Measurements from ENCODE around the gene ENGASE.

ENGASE gene

DNA sequence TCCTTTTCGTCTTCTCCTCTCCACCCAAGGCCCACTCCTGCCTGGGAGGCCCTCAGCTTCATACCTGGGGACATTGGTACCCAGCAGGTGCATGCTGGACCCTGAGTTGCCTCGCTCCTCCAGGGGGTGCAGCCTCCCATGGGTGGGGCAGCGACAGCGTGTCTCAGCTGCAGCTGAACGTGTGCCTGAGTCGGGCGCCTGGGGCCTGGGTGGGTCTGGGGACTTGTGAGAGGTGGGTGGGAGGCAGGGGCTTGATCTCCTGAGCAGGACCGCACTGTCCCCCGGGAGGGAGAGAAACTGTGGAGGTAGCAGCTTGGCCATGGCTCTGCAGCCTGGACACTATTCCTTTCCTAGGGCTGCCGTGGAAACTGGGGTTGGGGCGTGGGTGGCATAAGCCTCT is 24.8 kb upstream of the ENGASE start:
- Histone ChIP-seq H3K27ac (ENCODE audit: low read depth, low read length) (no peak overlapping the region), H2BK120ac (ENCODE audit: insufficient read depth, low read length, poor library complexity) (no peak overlapping the region), H3K9ac (ENCODE audit: low read length) (no peak overlapping the region), H3K36me3 (ENCODE audit: control insufficient read depth in 1 of 2, insufficient read depth in 2 of 2, low read length in 2 of 2) (no peaks in the 10 kb centered on the region), H3K79me2 (ENCODE audit: control insufficient read depth, insufficient read depth, low read length, poor library complexity) (no peaks in the 10 kb centered on the region), H4K91ac (ENCODE audit: low read depth, low read length) (no peak overlapping the region), H3K9me3 (ENCODE audit: insufficient read depth, low read depth, low read length) (peaks cover 8% of the 10 kb centered on the region), H3K4me2 (ENCODE audit: low read length) (no peak overlapping the region), H4K8ac (ENCODE audit: low read depth, low read length) (no peak overlapping the region), H3K27me3 (ENCODE audit: insufficient read depth, low read length) (no peaks in the 10 kb centered on the region), H3K4me3 (ENCODE audit: low read depth, low read length) (no peak overlapping the region), H3K14ac (ENCODE audit: low read length) (no peak overlapping the region), H3K4me1 (ENCODE audit: control insufficient read depth in 1 of 2, insufficient read depth in 2 of 2, low read length in 2 of 2) (no peaks in the 10 kb centered on the region), H2AK5ac (ENCODE audit: low read length) (no peak overlapping the region), H3K23ac (ENCODE audit: low read length) (no peak overlapping the region), H2BK12ac (ENCODE audit: low read length) (no peak overlapping the region), H4K12ac (ENCODE audit: low read depth, low read length) (no peak overlapping the region), H2BK5ac (ENCODE audit: low read depth, low read length, poor library complexity) (no peak overlapping the region), H3K18ac (ENCODE audit: low read length) (no peak overlapping the region), H3K79me1 (ENCODE audit: low read length) (no peaks in the 10 kb centered on the region), H3K4ac (ENCODE audit: low read depth, low read length) (no peak overlapping the region), H2AFZ (ENCODE audit: insufficient read depth, low read length, poor library complexity) (no peak overlapping the region)
- WGBS (ENCODE audit: extremely low coverage, insufficient coverage, insufficient read length), result no CpG with 5 or more reads among the region's 11 CpGs
- no peak for DNase-seq

GRCh38 chr17:79050551-79050950 is 24.1 kb upstream of the ENGASE start:
- H2BK120ac ChIP-seq (ENCODE audit: insufficient read depth, low read length, poor library complexity), result no peak overlapping the region
- no peak overlapping the region for H3K23ac ChIP-seq (ENCODE audit: low read length)
- H4K12ac ChIP-seq (ENCODE audit: low read depth, low read length), result no peak overlapping the region
- H3K36me3 ChIP-seq (ENCODE audit: control insufficient read depth in 1 of 2, insufficient read depth in 2 of 2, low read length in 2 of 2), result no peaks in the 10 kb centered on the region
- DNase-seq, result no peak
- no peak overlapping the region for H4K8ac ChIP-seq (ENCODE audit: low read depth, low read length)
- no peak overlapping the region for H3K4me3 ChIP-seq (ENCODE audit: low read depth, low read length)
- H2AFZ ChIP-seq (ENCODE audit: insufficient read depth, low read length, poor library complexity), result no peak overlapping the region
- H3K9me3 ChIP-seq (ENCODE audit: insufficient read depth, low read depth, low read length), result peaks cover 8% of the 10 kb centered on the region
- no peak overlapping the region for H3K14ac ChIP-seq (ENCODE audit: low read length)
- H2BK5ac ChIP-seq (ENCODE audit: low read depth, low read length, poor library complexity), result no peak overlapping the region
- no peak overlapping the region for H2AK5ac ChIP-seq (ENCODE audit: low read length)
- no peak overlapping the region for H3K4ac ChIP-seq (ENCODE audit: low read depth, low read length)
- no peak overlapping the region for H4K91ac ChIP-seq (ENCODE audit: low read depth, low read length)
- H3K4me2 ChIP-seq (ENCODE audit: low read length), result no peak overlapping the region
- H3K27ac ChIP-seq (ENCODE audit: low read depth, low read length), result no peak overlapping the region
- H3K9ac ChIP-seq (ENCODE audit: low read length), result no peak overlapping the region
- no peaks in the 10 kb centered on the region for H3K4me1 ChIP-seq (ENCODE audit: control insufficient read depth in 1 of 2, insufficient read depth in 2 of 2, low read length in 2 of 2)
- no peak overlapping the region for H2BK12ac ChIP-seq (ENCODE audit: low read length)
- no peaks in the 10 kb centered on the region for H3K79me2 ChIP-seq (ENCODE audit: control insufficient read depth, insufficient read depth, low read length, poor library complexity)
- no peaks in the 10 kb centered on the region for H3K79me1 ChIP-seq (ENCODE audit: low read length)
- H3K18ac ChIP-seq (ENCODE audit: low read length), result no peak overlapping the region
- no peaks in the 10 kb centered on the region for H3K27me3 ChIP-seq (ENCODE audit: insufficient read depth, low read length)
- no CpG with 5 or more reads among the region's 6 CpGs for WGBS (ENCODE audit: extremely low coverage, insufficient coverage, insufficient read length)

GRCh38 chr17:79051306-79051705 is 23.3 kb upstream of the ENGASE start:
- Histone ChIP-seq H3K27me3 (ENCODE audit: insufficient read depth, low read length) (no peaks in the 10 kb centered on the region), H3K36me3 (ENCODE audit: control insufficient read depth in 1 of 2, insufficient read depth in 2 of 2, low read length in 2 of 2) (no peaks in the 10 kb centered on the region), H2AK5ac (ENCODE audit: low read length) (no peak overlapping the region), H3K79me1 (ENCODE audit: low read length) (no peaks in the 10 kb centered on the region), H3K4ac (ENCODE audit: low read depth, low read length) (no peak overlapping the region), H3K4me3 (ENCODE audit: low read depth, low read length) (no peak overlapping the region), H3K9me3 (ENCODE audit: insufficient read depth, low read depth, low read length) (peaks cover 8% of the 10 kb centered on the region), H2BK5ac (ENCODE audit: low read depth, low read length, poor library complexity) (no peak overlapping the region), H4K8ac (ENCODE audit: low read depth, low read length) (no peak overlapping the region), H3K27ac (ENCODE audit: low read depth, low read length) (no peak overlapping the region), H2BK12ac (ENCODE audit: low read length) (no peak overlapping the region), H3K9ac (ENCODE audit: low read length) (no peak overlapping the region), H3K4me1 (ENCODE audit: control insufficient read depth in 1 of 2, insufficient read depth in 2 of 2, low read length in 2 of 2) (no peaks in the 10 kb centered on the region), H4K91ac (ENCODE audit: low read depth, low read length) (no peak overlapping the region), H2AFZ (ENCODE audit: insufficient read depth, low read length, poor library complexity) (no peak overlapping the region), H3K79me2 (ENCODE audit: control insufficient read depth, insufficient read depth, low read length, poor library complexity) (no peaks in the 10 kb centered on the region), H2BK120ac (ENCODE audit: insufficient read depth, low read length, poor library complexity) (no peak overlapping the region), H3K14ac (ENCODE audit: low read length) (no peak overlapping the region), H3K23ac (ENCODE audit: low read length) (no peak overlapping the region), H3K18ac (ENCODE audit: low read length) (no peak overlapping the region), H3K4me2 (ENCODE audit: low read length) (no peak overlapping the region), H4K12ac (ENCODE audit: low read depth, low read length) (no peak overlapping the region)
- no peak for DNase-seq
- WGBS (ENCODE audit: extremely low coverage, insufficient coverage, insufficient read length), result no CpG with 5 or more reads among the region's 6 CpGs

DNA sequence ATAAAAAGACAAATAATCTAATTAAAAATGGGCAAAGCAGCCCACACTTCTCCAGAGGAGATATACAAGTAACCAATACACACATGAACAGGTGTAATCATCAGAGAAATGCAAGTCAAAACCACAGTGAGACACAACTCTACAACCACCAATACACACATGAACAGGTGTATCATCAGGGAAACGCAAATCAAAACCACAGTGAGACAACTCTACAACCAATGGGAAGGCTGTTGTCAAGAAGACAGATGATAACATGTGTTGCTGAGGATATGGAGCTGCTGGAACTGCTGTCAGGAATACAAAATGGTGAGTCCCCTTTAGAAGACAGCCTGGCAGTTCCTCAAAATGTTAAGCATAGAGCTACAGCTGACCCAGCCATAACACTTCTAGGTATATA is 22.5 kb upstream of the ENGASE start:
- Histone ChIP-seq H2BK5ac (ENCODE audit: low read depth, low read length, poor library complexity) (no peak overlapping the region), H3K27ac (ENCODE audit: low read depth, low read length) (no peak overlapping the region), H3K23ac (ENCODE audit: low read length) (no peak overlapping the region), H4K8ac (ENCODE audit: low read depth, low read length) (no peak overlapping the region), H3K36me3 (ENCODE audit: control insufficient read depth in 1 of 2, insufficient read depth in 2 of 2, low read length in 2 of 2) (no peaks in the 10 kb centered on the region), H3K18ac (ENCODE audit: low read length) (no peak overlapping the region), H3K4me2 (ENCODE audit: low read length) (no peak overlapping the region), H3K79me1 (ENCODE audit: low read length) (no peaks in the 10 kb centered on the region), H3K4me3 (ENCODE audit: low read depth, low read length) (no peak overlapping the region), H4K12ac (ENCODE audit: low read depth, low read length) (no peak overlapping the region), H3K79me2 (ENCODE audit: control insufficient read depth, insufficient read depth, low read length, poor library complexity) (no peaks in the 10 kb centered on the region), H4K91ac (ENCODE audit: low read depth, low read length) (no peak overlapping the region), H2BK120ac (ENCODE audit: insufficient read depth, low read length, poor library complexity) (no peak overlapping the region), H2AFZ (ENCODE audit: insufficient read depth, low read length, poor library complexity) (no peak overlapping the region), H3K4me1 (ENCODE audit: control insufficient read depth in 1 of 2, insufficient read depth in 2 of 2, low read length in 2 of 2) (no peaks in the 10 kb centered on the region), H3K27me3 (ENCODE audit: insufficient read depth, low read length) (no peaks in the 10 kb centered on the region), H3K4ac (ENCODE audit: low read depth, low read length) (no peak overlapping the region), H3K9me3 (ENCODE audit: insufficient read depth, low read depth, low read length) (peaks cover 8% of the 10 kb centered on the region), H2BK12ac (ENCODE audit: low read length) (no peak overlapping the region), H2AK5ac (ENCODE audit: low read length) (no peak overlapping the region), H3K14ac (ENCODE audit: low read length) (no peak overlapping the region), H3K9ac (ENCODE audit: low read length) (no peak overlapping the region)
- no CpG with 5 or more reads among the region's 1 CpG for WGBS (ENCODE audit: extremely low coverage, insufficient coverage, insufficient read length)
- no peak for DNase-seq
